Stimulated activated CD8-positive, alpha-beta memory T cell treated with anti-CD3 and anti-CD28 coated beads, Interleukin-15, amount 100 ng/mL, for 24 hours (primary cell): ENCODE results near the gene TES.
"Not testable (repeated sequence)": the region's sequence is repeated elsewhere in the genome, so short reads cannot be mapped to it uniquely, and the experiment has no call there.

Experiments used
- DNase-seq: peaks from one replicate; pipeline ENCODE4 v3.0.0-alpha.2; 2020; ENCODE audit warnings: low read depth

TES gene

GRCh38 chr7:116290740-116291139, 80.4 kb downstream of the TES start:
- no peak for DNase-seq

- no peak for DNase-seq
Measured at GRCh38 chr7:116291937-116292336, 81.6 kb downstream of the TES start.

GRCh38 chr7:116292381-116292780, 82.0 kb downstream of the TES start:
- DNase-seq, result no peak

- DNase-seq, result no peak
Measured at GRCh38 chr7:116293139-116293538, 82.8 kb downstream of the TES start.

- DNase-seq, result no peak
Measured at GRCh38 chr7:116293633-116294032, 83.3 kb downstream of the TES start.

- not testable (repeated sequence) for DNase-seq
Measured at GRCh38 chr7:116295903-116296302, 85.6 kb downstream of the TES start.

- no peak for DNase-seq
Measured at GRCh38 chr7:116298055-116298454, 87.7 kb downstream of the TES start.

GRCh38 chr7:116298576-116298975, 88.2 kb downstream of the TES start:
- no peak for DNase-seq

GRCh38 chr7:116305485-116306408, 95.4 kb downstream of the TES start:
- DNase-seq, result no peak

GRCh38 chr7:116306409-116307048, 96.2 kb downstream of the TES start:
- DNase-seq, result no peak

- no peak for DNase-seq
Measured at GRCh38 chr7:116307253-116307652, 96.9 kb downstream of the TES start.
